HepG2 (cell line): ENCODE measurements around the gene ZPR1. TPM values are rescaled to one million over a fixed set of nuclear protein-coding genes. Genes with fewer than 3 reads are reported as not detected.

ENCODE experiments used
- ADNP ChIP-seq: sonication (generic); formaldehyde crosslinking; IDR thresholded peaks from 2 replicates; pipeline ENCODE4 v1.4.0; 2020; ENCODE audit warnings: missing genetic modification reagents
- AKAP8 ChIP-seq: sonication (generic); formaldehyde crosslinking; IDR thresholded peaks from 2 replicates; pipeline ENCODE4 v1.5.1; 2020; ENCODE audit warnings: mild to moderate bottlenecking, missing genetic modification reagents
- CAMTA2 ChIP-seq: sonication (generic); formaldehyde crosslinking; IDR thresholded peaks from 2 replicates; pipeline ENCODE4 v1.4.0; 2020; ENCODE audit warnings: mild to moderate bottlenecking, missing genetic modification reagents, borderline replicate concordance
- CBX5 ChIP-seq: sonication (generic); formaldehyde crosslinking; IDR thresholded peaks from 2 replicates; pipeline ENCODE4 v1.4.0; 2020; ENCODE audit warnings: missing genetic modification reagents, borderline replicate concordance
- DNMT1 ChIP-seq: sonication (generic); formaldehyde crosslinking; IDR thresholded peaks from 2 replicates; pipeline ENCODE4 v1.5.1; 2020; ENCODE audit warnings: mild to moderate bottlenecking, missing genetic modification reagents
- ERF ChIP-seq: IDR thresholded peaks from 2 replicates; pipeline ENCODE4 v1.6.1; 2018; ENCODE audit warnings: missing biosample characterization, missing genetic modification reagents
- HOXA3 ChIP-seq: sonication (generic); formaldehyde crosslinking; IDR thresholded peaks from 2 replicates; pipeline ENCODE4 v1.5.0; 2020; ENCODE audit warnings: missing genetic modification reagents
- MAFK ChIP-seq, 2 experiments: IDR thresholded peaks in 1 of 2; conservative IDR thresholded peaks in 1 of 2; 2 replicates each; pipeline ENCODE4 v1.6.1; 2011; ENCODE audit warnings: improper control_type of control experiment in 2 of 2, low read length in 2 of 2
- RCOR2 ChIP-seq: IDR thresholded peaks from 2 replicates; pipeline ENCODE4 v1.6.1; 2016; ENCODE audit warnings: missing biosample characterization, missing genetic modification reagents
- REPIN1 ChIP-seq: sonication (generic); formaldehyde crosslinking; IDR thresholded peaks from 2 replicates; pipeline ENCODE4 v1.8.0; 2022; ENCODE audit warnings: missing genetic modification reagents, low read depth, mild to moderate bottlenecking, borderline replicate concordance
- RORA ChIP-seq: sonication (generic); formaldehyde crosslinking; IDR thresholded peaks from 2 replicates; pipeline ENCODE4 v1.5.0; 2020; ENCODE audit warnings: mild to moderate bottlenecking, missing genetic modification reagents, moderate library complexity
- SMAD1 ChIP-seq: sonication (generic); formaldehyde crosslinking; IDR thresholded peaks from 2 replicates; pipeline ENCODE4 v1.4.0; 2020; ENCODE audit warnings: missing genetic modification reagents, low read depth, mild to moderate bottlenecking, borderline replicate concordance
- SMAD9 ChIP-seq: sonication (generic); formaldehyde crosslinking; IDR thresholded peaks from 2 replicates; pipeline ENCODE4 v1.5.1; 2020; ENCODE audit warnings: mild to moderate bottlenecking, missing genetic modification reagents
- ZC3H4 ChIP-seq: sonication (generic); formaldehyde crosslinking; IDR thresholded peaks from 2 replicates; pipeline ENCODE4 v1.4.0; 2020; ENCODE audit warnings: missing genetic modification reagents, borderline replicate concordance
- ZFP36 ChIP-seq: fragments of 150-350 bp; IDR thresholded peaks from 2 replicates; pipeline ENCODE4 v1.6.1; 2018; ENCODE audit warnings: borderline replicate concordance, low read length, low read depth; ENCODE audit not compliant: partially characterized antibody
- ZNF136 ChIP-seq: sonication (generic); formaldehyde crosslinking; IDR thresholded peaks from 2 replicates; pipeline ENCODE4 v1.8.1; 2022; ENCODE audit warnings: low read depth, mild to moderate bottlenecking, moderate library complexity, missing genetic modification reagents
- ZNF264 ChIP-seq: sonication (generic); formaldehyde crosslinking; IDR thresholded peaks from 2 replicates; pipeline ENCODE4 v1.4.0; 2020; ENCODE audit warnings: missing genetic modification reagents
- ZNF543 ChIP-seq: sonication (generic); formaldehyde crosslinking; IDR thresholded peaks from 2 replicates; pipeline ENCODE4 v1.4.0; 2020; ENCODE audit warnings: mild to moderate bottlenecking, missing genetic modification reagents
- ZNF746 ChIP-seq: sonication (generic); formaldehyde crosslinking; IDR thresholded peaks from 2 replicates; pipeline ENCODE4 v1.8.0; 2022; ENCODE audit warnings: mild to moderate bottlenecking, missing genetic modification reagents
- polyA plus RNA-seq, 8 experiments: library from polyadenylated mRNA; depleted of rRNA in 3 of 8; stranded (reverse) in 7 of 8; unstranded in 1 of 8; fragments of >200 nt; fragmentation: Illumina TruSeq in 4 of 8; extraction: Trizol in 4 of 8; gene quantifications; 2 replicates each; pipeline versions ENCODE4 v1.2.1 to v1.2.3, GENCODE V29; 2011 to 2016; ENCODE audit warnings: low read depth in 4 of 8, missing spikeins in 1 of 8, mixed read lengths in 1 of 8; ENCODE audit not compliant: insufficient read depth in 1 of 8
- total RNA-seq, 5 experiments: library from RNA; depleted of rRNA; stranded (reverse); fragments of >200 nt; fragmentation: Illumina TruSeq; extraction: Trizol; gene quantifications; 2 replicates each; pipeline ENCODE4 v1.2.3, GENCODE V29; 2016; ENCODE audit warnings: low read depth in 1 of 5
- TF ChIP-seq, protein P1 (sequence below): IDR thresholded peaks from 2 replicates; pipeline ENCODE4 v1.6.1; 2012; ENCODE audit warnings: inconsistent platforms
- TF ChIP-seq, protein P2 (sequence below): sonication (generic); formaldehyde crosslinking; IDR thresholded peaks from 2 replicates; pipeline ENCODE4 v1.8.0; 2022; ENCODE audit warnings: missing genetic modification reagents, mild to moderate bottlenecking, borderline replicate concordance
- TF ChIP-seq, protein P3 (sequence below): IDR thresholded peaks from 2 replicates; pipeline ENCODE4 v1.6.1; 2018; ENCODE audit warnings: missing genetic modification reagents, mild to moderate bottlenecking, missing compliant biosample characterization
- TF ChIP-seq, protein P4 (sequence below): IDR thresholded peaks from 2 replicates; pipeline ENCODE4 v1.6.1; 2016; ENCODE audit warnings: missing compliant biosample characterization, missing genetic modification reagents, borderline replicate concordance
- TF ChIP-seq, protein P5 (sequence below): sonication (generic); formaldehyde crosslinking; IDR thresholded peaks from 2 replicates; pipeline ENCODE4 v1.9.0; 2022; ENCODE audit warnings: missing genetic modification reagents, mild to moderate bottlenecking, borderline replicate concordance

The ZPR1 gene
- total and polyA plus RNA-seq, 2 of the 13 experiments (the other 11 are each of a cell fraction or from before 2014, with no cell fraction given) = 40.0 to 79.3 TPM

DNA sequence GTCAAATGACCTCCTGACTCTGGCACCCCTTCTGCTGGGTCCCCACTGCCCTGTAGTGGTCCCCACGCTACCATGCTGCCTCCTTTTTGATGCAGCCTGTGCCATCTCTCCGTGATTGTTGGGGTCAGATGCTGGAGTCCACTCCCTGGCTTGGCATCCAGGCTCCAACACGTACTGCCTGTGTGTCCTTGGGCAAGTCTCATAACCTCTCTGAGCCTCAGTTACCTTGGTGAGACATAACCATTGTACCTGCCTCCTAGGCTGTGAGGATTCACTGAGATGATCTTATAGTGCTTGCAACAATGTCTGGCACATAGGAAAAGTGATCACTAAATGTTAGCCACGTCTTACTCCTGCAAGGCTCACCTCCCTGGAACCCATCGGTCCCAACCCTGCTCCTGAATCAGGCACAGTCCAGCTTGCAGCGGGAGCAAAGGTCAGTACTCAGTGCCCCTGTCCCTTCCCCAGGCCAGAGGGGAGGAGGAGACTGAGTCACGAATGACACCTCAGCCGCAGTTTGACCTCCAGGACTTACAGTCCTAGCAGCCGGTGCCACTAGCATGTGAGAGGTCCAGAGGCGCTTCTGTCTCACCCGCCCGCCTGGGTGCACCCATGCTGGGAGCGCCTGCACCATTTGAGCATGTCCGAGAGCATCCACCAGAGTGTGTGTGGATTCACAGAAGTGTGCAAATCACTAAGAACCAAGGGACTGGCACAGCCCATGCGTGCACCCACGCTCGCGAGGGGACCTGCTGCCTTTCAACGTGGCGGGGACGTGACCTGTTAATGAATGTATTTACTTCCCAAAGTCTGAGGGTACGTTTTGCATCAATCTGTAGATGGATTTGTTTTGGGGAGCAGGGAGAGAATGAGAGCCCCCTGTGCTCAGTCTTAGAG, 38.3 kb upstream of the ZPR1 start (continued):
- TF ChIP-seq HOXA3 = no peak
- no peak for TF ChIP-seq ERF (CRISPR knock-in tag)
- TF ChIP-seq ZNF746 = peak; percentile 14; the same call in 1 of the 2 replicates
- TF ChIP-seq ZNF543 (CRISPR knock-in tag) = no peak
- TF ChIP-seq AKAP8 (CRISPR knock-in tag) = 0 out of 2 replicates have a peak, but pooled peaks have one; percentile 10
- TF ChIP-seq SMAD1 = no peak
- peak; percentile 67; the same call in 1 of the 2 replicates for TF ChIP-seq RCOR2
- TF ChIP-seq REPIN1 = no peak
- TF ChIP-seq, protein P1, sequence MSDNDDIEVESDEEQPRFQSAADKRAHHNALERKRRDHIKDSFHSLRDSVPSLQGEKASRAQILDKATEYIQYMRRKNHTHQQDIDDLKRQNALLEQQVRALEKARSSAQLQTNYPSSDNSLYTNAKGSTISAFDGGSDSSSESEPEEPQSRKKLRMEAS = no peak
- TF ChIP-seq, protein P2, sequence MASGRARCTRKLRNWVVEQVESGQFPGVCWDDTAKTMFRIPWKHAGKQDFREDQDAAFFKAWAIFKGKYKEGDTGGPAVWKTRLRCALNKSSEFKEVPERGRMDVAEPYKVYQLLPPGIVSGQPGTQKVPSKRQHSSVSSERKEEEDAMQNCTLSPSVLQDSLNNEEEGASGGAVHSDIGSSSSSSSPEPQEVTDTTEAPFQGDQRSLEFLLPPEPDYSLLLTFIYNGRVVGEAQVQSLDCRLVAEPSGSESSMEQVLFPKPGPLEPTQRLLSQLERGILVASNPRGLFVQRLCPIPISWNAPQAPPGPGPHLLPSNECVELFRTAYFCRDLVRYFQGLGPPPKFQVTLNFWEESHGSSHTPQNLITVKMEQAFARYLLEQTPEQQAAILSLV (CRISPR knock-in tag) = no peak
- TF ChIP-seq, protein P3, sequence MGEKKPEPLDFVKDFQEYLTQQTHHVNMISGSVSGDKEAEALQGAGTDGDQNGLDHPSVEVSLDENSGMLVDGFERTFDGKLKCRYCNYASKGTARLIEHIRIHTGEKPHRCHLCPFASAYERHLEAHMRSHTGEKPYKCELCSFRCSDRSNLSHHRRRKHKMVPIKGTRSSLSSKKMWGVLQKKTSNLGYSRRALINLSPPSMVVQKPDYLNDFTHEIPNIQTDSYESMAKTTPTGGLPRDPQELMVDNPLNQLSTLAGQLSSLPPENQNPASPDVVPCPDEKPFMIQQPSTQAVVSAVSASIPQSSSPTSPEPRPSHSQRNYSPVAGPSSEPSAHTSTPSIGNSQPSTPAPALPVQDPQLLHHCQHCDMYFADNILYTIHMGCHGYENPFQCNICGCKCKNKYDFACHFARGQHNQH = no peak
- peak; percentile 54; the same call in 1 of the 2 replicates for TF ChIP-seq ZNF136 (CRISPR knock-in tag)
- TF ChIP-seq DNMT1 (CRISPR knock-in tag) = no peak
- no peak for TF ChIP-seq ZC3H4 (CRISPR knock-in tag)
- TF ChIP-seq, protein P4, sequence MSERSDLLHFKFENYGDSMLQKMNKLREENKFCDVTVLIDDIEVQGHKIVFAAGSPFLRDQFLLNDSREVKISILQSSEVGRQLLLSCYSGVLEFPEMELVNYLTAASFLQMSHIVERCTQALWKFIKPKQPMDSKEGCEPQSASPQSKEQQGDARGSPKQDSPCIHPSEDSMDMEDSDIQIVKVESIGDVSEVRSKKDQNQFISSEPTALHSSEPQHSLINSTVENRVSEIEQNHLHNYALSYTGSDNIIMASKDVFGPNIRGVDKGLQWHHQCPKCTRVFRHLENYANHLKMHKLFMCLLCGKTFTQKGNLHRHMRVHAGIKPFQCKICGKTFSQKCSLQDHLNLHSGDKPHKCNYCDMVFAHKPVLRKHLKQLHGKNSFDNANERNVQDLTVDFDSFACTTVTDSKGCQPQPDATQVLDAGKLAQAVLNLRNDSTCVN (CRISPR knock-in tag) = no peak
- TF ChIP-seq ZFP36 = peak; percentile 34
- TF ChIP-seq CBX5 (CRISPR knock-in tag) = no peak
- TF ChIP-seq ADNP (CRISPR knock-in tag) = peak; percentile 78
- TF ChIP-seq, protein P5, sequence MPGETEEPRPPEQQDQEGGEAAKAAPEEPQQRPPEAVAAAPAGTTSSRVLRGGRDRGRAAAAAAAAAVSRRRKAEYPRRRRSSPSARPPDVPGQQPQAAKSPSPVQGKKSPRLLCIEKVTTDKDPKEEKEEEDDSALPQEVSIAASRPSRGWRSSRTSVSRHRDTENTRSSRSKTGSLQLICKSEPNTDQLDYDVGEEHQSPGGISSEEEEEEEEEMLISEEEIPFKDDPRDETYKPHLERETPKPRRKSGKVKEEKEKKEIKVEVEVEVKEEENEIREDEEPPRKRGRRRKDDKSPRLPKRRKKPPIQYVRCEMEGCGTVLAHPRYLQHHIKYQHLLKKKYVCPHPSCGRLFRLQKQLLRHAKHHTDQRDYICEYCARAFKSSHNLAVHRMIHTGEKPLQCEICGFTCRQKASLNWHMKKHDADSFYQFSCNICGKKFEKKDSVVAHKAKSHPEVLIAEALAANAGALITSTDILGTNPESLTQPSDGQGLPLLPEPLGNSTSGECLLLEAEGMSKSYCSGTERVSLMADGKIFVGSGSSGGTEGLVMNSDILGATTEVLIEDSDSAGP (CRISPR knock-in tag) = peak; percentile 24; the same call in 1 of the 2 replicates
- no peak for TF ChIP-seq ZNF264 (CRISPR knock-in tag)
- no peak for TF ChIP-seq MAFK (conservative IDR thresholded peaks at IDR 0.05 in 1 of 2, IDR thresholded peaks at IDR 0.05 in 1 of 2; ENCODE audit: low read length in 2 of 2)
- no peak for TF ChIP-seq RORA (CRISPR knock-in tag)
- no peak for TF ChIP-seq SMAD9 (CRISPR knock-in tag)
- TF ChIP-seq CAMTA2 = no peak
